Neural cell (in vitro differentiated cells): Measurements from ENCODE around the gene MYO9B. TPM values are rescaled to one million over a fixed set of nuclear protein-coding genes. Genes with fewer than 3 reads are reported as not detected.

Experiments used
- H2AFZ ChIP-seq: fragments of 200-600, 300-800 bp; sonication (generic), shearing (Covaris generic); 2 replicates; pipeline ENCODE4 v1.6.0; 2014; ENCODE audit warnings: low read depth, mild to moderate bottlenecking, antibody characterized with exemption, low read length, moderate library complexity
- H3F3A ChIP-seq: fragments of 200-600 bp; shearing (Covaris generic); 2 replicates; pipeline ENCODE4 v1.6.1; 2016; ENCODE audit warnings: mild to moderate bottlenecking, moderate library complexity, mixed read lengths, antibody characterized with exemption, low read length; ENCODE audit not compliant: insufficient read depth, poor library complexity, severe bottlenecking
- H3K27ac ChIP-seq: fragments of 200-600, 300-800 bp; sonication (generic), shearing (Covaris generic); 2 replicates; pipeline ENCODE4 v1.5.1; 2014; ENCODE audit warnings: mild to moderate bottlenecking, low read length, moderate library complexity
- H3K27me3 ChIP-seq: fragments of 300-800, 200-600 bp; sonication (generic), shearing (Covaris generic); 2 replicates; pipeline ENCODE4 v1.6.0; 2014; ENCODE audit warnings: mild to moderate bottlenecking, low read depth, low read length, moderate library complexity; ENCODE audit not compliant: insufficient read depth
- H3K36me3 ChIP-seq: fragments of 300-800, 200-600 bp; sonication (generic), shearing (Covaris generic); 2 replicates; pipeline ENCODE4 v1.5.1; 2014; ENCODE audit warnings: mild to moderate bottlenecking, antibody characterized with exemption, low read length, moderate library complexity; ENCODE audit not compliant: insufficient read depth
- H3K4me2 ChIP-seq: fragments of 300-800, 200-600 bp; sonication (generic), shearing (Covaris generic); 2 replicates; pipeline ENCODE4 v1.6.0; 2014; ENCODE audit warnings: mild to moderate bottlenecking, low read length
- H3K4me3 ChIP-seq: fragments of 300-800, 200-600 bp; sonication (generic), shearing (Covaris generic); 2 replicates; pipeline ENCODE4 v1.5.1; 2014; ENCODE audit warnings: mild to moderate bottlenecking, low read length, moderate library complexity
- H3K79me2 ChIP-seq: fragments of 200-600 bp; shearing (Covaris generic); replicated peaks from 2 replicates; pipeline ENCODE4 v1.6.0; 2014; ENCODE audit warnings: mild to moderate bottlenecking, low read length, moderate library complexity; ENCODE audit not compliant: insufficient read depth
- H3K9ac ChIP-seq: fragments of 300-800, 200-600 bp; sonication (generic), shearing (Covaris generic); 2 replicates; pipeline ENCODE4 v1.6.1; 2016; ENCODE audit warnings: mild to moderate bottlenecking, low read length, mixed read lengths
- H3K9me2 ChIP-seq: fragments of 200-600 bp; shearing (Covaris generic); 2 replicates; pipeline ENCODE4 v1.6.1; 2016; ENCODE audit warnings: mild to moderate bottlenecking, low read length, mixed read lengths; ENCODE audit not compliant: insufficient read depth
- H3K9me3 ChIP-seq: fragments of 200-600, 300-800 bp; sonication (generic), shearing (Covaris generic); 2 replicates; pipeline ENCODE4 v1.6.1; 2016; ENCODE audit warnings: mild to moderate bottlenecking, mixed run types, low read length, moderate library complexity, mixed read lengths
- H4K20me1 ChIP-seq: fragments of 200-600 bp; shearing (Covaris generic); 2 replicates; pipeline ENCODE4 v1.6.1; 2016; ENCODE audit warnings: mild to moderate bottlenecking, mixed run types; ENCODE audit not compliant: insufficient read depth
- CTCF ChIP-seq: fragments of 450-650 bp; IDR thresholded peaks from 2 replicates; pipeline ENCODE4 v1.5.1; 2014; ENCODE audit warnings: antibody characterized with exemption, mild to moderate bottlenecking, moderate library complexity; ENCODE audit not compliant: poor library complexity, severe bottlenecking
- EP300 ChIP-seq: fragments of 450-650 bp; conservative IDR thresholded peaks from 2 replicates; pipeline ENCODE4 v1.6.1; 2014; ENCODE audit warnings: antibody characterized with exemption, mild to moderate bottlenecking, moderate library complexity; ENCODE audit not compliant: poor library complexity, severe bottlenecking
- EZH2 ChIP-seq: fragments of 200-600, 300-800 bp; shearing (Covaris generic), sonication (generic); IDR thresholded peaks from 2 replicates; pipeline ENCODE4 v1.6.1; 2014; ENCODE audit warnings: antibody characterized with exemption, low read length, borderline replicate concordance, mild to moderate bottlenecking; ENCODE audit not compliant: insufficient read depth, poor library complexity, severe bottlenecking
- MXI1 ChIP-seq: fragments of 450-650 bp; conservative IDR thresholded peaks from 2 replicates; pipeline ENCODE4 v1.6.1; 2014; ENCODE audit warnings: antibody characterized with exemption, mild to moderate bottlenecking; ENCODE audit not compliant: poor library complexity, severe bottlenecking
- POLR2AphosphoS5 ChIP-seq: IDR thresholded peaks from 2 replicates; pipeline ENCODE4 v1.6.1; 2012
- RAD21 ChIP-seq: fragments of 450-650 bp; conservative IDR thresholded peaks from 2 replicates; pipeline ENCODE4 v1.6.1; 2014; ENCODE audit warnings: antibody characterized with exemption, mild to moderate bottlenecking, moderate library complexity
- REST ChIP-seq: IDR thresholded peaks from 2 replicates; pipeline ENCODE4 v1.6.1; 2012; ENCODE audit warnings: borderline replicate concordance
- SMC3 ChIP-seq: fragments of 450-650 bp; conservative IDR thresholded peaks from 2 replicates; pipeline ENCODE4 v1.6.1; 2014; ENCODE audit warnings: antibody characterized with exemption, mild to moderate bottlenecking, moderate library complexity; ENCODE audit not compliant: poor library complexity
- TAF1 ChIP-seq: IDR thresholded peaks from 2 replicates; pipeline ENCODE4 v1.6.1; 2012; ENCODE audit warnings: low read depth
- polyA plus RNA-seq: library from polyadenylated mRNA; depleted of rRNA; stranded (reverse); fragments of >200 nt; gene quantifications from 2 replicates; pipeline ENCODE4 v1.2.3, GENCODE V29; 2014

The MYO9B gene
- polyA plus RNA-seq, 1 donor from 2014 or later = 27.2 TPM

GRCh38 chr19:17183858-17184321 lies 108.3 kb downstream of the MYO9B start:
- Histone ChIP-seq H3K9ac (no peak overlapping the region), H3K27ac (no peak overlapping the region), H2AFZ (no peak overlapping the region), H3F3A (no peaks in the 10 kb centered on the region), H3K4me2 (no peak overlapping the region), H4K20me1 (no peaks in the 10 kb centered on the region), H3K9me2 (no peaks in the 10 kb centered on the region), H3K79me2 (no peaks in the 10 kb centered on the region), H3K27me3 (no peaks in the 10 kb centered on the region), H3K4me3 (no peak overlapping the region), H3K36me3 (no peaks in the 10 kb centered on the region), H3K9me3 (no peaks in the 10 kb centered on the region)
- TF ChIP-seq EP300 = no peak
- TF ChIP-seq EZH2 = no peak
- no peak for TF ChIP-seq POLR2AphosphoS5
- no peak for TF ChIP-seq MXI1
- TF ChIP-seq RAD21 = no peak
- no peak for TF ChIP-seq TAF1
- no peak for TF ChIP-seq CTCF
- TF ChIP-seq REST = no peak
- no peak for TF ChIP-seq SMC3

GRCh38 chr19:17184371-17184841 lies 108.8 kb downstream of the MYO9B start:
- H4K20me1 ChIP-seq = no peaks in the 10 kb centered on the region
- no peak overlapping the region for H3K27ac ChIP-seq
- no peak overlapping the region for H3K4me3 ChIP-seq
- H3K9me3 ChIP-seq = no peaks in the 10 kb centered on the region
- no peak overlapping the region for H2AFZ ChIP-seq
- no peak for TF ChIP-seq CTCF
- TF ChIP-seq EP300 = no peak
- TF ChIP-seq RAD21 = no peak
- no peak for TF ChIP-seq POLR2AphosphoS5
- no peak for TF ChIP-seq SMC3
- no peak for TF ChIP-seq EZH2
- no peak for TF ChIP-seq MXI1
- no peak for TF ChIP-seq REST
- no peak for TF ChIP-seq TAF1
- no peaks in the 10 kb centered on the region for H3K9me2 ChIP-seq
- no peaks in the 10 kb centered on the region for H3F3A ChIP-seq
- H3K79me2 ChIP-seq = no peaks in the 10 kb centered on the region
- no peaks in the 10 kb centered on the region for H3K27me3 ChIP-seq
- H3K36me3 ChIP-seq = no peaks in the 10 kb centered on the region
- H3K9ac ChIP-seq = no peak overlapping the region
- H3K4me2 ChIP-seq = no peak overlapping the region
